AG09319 (cell line): Measurements from ENCODE around the gene FAAH.
A peak's percentile ranks its signal among the peaks of the same experiment; 100 is the strongest.

Experiments used
- DNase-seq: peaks from one replicate; pipeline ENCODE4 v3.0.0-alpha.2; 2010; ENCODE audit warnings: low read depth; ENCODE audit errors: extremely low read depth
- TF ChIP-seq, protein P1 (sequence below): IDR thresholded peaks from 2 replicates; pipeline ENCODE4 v1.5.1; 2011; ENCODE audit warnings: low read depth, mild to moderate bottlenecking, inconsistent platforms, low read length, moderate library complexity

The FAAH gene

DNA sequence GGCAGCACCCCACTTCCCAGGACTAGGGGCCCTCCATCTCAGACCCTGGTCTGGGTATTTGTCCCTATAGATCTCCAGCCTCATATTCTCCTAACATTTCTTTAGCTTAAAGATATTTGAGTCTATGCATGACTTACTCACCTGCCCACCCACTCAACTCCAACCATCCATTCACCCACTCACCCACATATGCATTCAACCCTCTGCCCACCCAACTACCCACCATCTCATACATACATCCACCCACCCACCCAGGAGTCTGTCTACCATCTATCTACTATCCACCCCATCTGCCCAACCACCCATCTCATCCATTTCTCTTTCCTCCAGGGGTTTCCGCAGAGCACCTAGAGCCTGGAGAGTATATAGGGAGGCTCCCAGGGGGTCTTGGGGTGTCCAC, 42.7 kb downstream of the FAAH start:
- TF ChIP-seq, protein P1, sequence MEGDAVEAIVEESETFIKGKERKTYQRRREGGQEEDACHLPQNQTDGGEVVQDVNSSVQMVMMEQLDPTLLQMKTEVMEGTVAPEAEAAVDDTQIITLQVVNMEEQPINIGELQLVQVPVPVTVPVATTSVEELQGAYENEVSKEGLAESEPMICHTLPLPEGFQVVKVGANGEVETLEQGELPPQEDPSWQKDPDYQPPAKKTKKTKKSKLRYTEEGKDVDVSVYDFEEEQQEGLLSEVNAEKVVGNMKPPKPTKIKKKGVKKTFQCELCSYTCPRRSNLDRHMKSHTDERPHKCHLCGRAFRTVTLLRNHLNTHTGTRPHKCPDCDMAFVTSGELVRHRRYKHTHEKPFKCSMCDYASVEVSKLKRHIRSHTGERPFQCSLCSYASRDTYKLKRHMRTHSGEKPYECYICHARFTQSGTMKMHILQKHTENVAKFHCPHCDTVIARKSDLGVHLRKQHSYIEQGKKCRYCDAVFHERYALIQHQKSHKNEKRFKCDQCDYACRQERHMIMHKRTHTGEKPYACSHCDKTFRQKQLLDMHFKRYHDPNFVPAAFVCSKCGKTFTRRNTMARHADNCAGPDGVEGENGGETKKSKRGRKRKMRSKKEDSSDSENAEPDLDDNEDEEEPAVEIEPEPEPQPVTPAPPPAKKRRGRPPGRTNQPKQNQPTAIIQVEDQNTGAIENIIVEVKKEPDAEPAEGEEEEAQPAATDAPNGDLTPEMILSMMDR: no peak
- no peak for DNase-seq

DNA sequence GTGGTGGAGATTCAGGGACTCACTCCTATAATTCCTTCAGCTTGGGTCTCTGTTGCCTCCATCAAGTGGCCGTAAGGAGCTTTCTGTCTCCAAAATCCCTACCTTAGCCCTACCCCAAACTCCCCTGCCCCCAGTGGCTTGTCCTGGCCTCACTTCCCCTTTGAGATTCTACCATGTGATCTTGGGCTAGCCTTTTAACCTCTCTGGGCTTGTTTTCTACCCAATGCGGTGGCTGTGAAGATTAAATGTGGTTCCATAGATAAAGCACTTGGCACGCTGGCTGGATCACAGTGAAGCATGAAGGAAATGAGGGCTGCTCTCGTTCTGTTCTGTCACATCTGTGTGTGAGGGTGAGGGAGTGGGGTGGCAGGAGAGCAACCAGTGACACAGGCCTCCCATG, 43.6 kb downstream of the FAAH start:
- TF ChIP-seq, protein P1: no peak
- no peak for DNase-seq

DNA sequence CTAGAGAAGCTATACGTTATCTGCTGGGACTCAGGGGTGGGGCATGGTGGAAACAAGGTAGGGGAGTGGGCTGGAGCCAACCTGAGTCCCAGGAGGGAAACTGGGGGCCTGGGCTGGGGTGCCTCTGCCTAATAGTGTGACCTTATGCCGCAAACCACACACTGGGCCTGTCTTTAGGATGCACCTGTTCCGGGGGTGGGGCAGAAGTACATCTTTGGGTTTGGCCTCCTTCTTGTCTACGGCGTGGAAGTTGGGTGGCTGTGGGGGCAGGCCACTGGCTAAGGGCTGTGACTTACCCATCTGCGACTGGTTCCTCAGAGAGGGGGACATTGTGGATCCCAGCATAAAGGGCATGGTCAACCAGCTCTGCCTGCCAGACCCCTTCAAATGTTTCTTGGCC, 44.2 kb downstream of the FAAH start:
- DNase-seq: no peak
- TF ChIP-seq, protein P1: no peak

DNA sequence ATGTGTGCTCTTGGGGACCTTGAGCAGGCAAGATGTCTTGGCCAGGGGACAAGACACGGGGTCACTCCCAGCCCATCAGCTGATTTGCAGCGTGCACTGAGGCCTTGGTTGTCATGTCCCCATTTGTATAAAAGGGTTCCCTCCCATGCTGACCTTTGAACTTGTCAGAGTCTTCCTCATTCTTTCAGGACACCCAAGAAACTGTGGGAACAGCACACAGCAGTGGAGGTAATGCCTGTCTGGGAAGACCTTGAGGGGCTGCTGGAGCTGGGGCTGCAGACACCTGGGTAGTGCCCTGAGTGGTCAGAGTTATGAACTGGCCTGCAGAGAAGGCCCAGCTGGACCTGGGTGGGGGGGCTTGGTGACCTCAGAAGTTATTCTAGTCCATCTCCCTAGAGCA, 46.4 kb downstream of the FAAH start:
- TF ChIP-seq, protein P1: no peak
- no peak for DNase-seq

DNA sequence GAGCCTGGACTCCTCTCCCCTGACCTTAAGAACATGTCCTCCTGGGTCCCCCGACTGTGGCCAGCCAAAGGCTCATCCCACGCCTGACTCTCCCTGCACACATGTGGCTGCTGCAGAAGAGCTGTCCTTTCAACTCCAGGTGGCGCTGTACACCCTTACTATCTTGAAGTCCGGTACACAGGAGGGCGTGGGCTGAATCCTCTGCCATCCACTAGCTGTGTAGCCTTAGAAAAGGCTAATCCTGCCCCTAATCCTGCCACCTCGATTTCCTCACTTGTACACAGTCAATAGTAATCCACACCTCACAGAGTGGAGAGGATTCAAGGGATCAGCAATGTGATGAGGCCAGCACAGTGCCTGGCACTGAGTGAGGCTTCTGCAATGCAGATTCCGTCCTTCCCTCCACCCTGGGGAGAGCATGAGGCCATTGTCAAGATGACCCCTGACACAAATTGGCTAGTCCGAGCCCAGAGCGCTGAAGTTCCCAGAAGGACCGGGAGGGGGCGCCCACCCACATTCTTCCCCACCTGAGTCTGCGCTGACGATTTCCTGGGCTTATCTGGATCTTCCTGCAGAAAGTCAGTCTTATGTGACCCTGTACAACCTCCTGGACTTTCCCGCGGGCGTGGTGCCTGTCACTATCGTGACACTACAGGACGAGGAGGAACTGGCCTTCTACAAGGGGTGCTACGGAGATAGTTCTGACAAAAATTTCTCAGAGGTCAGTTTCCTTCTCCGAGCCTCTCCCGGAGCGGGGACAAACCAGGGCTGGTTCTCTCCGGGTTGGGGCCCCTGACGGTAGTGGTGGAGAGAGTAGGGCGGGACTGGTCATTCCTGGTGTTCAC, 48.4 kb downstream of the FAAH start:
- DNase-seq: peak; percentile 38
- TF ChIP-seq, protein P1: peak; percentile 90

DNA sequence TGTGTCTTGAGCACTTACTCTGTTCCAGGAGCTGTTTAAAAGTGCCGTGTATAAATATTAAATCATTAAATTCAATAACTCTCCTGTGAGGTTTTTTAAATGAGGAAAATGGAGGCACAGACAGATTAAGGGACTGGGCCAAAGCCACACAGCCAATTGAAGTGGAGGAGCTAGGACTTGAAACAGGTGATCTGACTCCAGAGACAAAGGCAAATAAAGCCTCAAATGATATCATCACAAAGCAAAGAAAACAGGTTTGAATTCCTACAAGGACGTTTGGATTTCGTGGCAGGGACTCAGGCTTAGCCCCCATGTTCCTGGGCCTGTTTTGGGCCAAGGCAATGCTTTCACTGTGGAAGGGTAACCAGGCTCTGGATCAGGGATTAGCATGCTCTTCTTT, 50.3 kb downstream of the FAAH start:
- DNase-seq: no peak
- TF ChIP-seq, protein P1: no peak

DNA sequence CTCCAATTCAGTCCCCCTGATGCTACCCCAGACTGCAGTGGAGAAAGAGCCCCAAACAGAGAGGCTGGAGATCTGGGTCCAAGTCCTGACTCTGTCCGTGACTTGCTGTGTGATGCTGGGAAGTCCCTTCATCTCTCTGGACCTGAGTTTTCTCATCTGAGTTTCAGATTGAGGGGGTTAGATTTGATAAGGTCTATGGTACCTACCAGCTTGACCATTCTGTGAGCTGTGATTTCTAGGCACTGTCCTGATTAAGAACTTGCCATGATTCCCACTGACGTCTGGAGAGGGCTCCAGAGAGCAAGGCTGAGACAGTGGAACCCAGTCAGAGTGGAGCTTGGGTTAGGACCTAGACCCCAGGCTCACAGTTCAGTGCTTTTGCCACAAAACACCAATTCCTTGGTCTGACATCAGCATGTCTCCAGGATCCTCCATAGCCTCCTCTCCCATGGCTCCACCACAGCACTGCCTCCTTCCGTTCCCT, 51.7 kb downstream of the FAAH start:
- TF ChIP-seq, protein P1: no peak; the same call in 1 of the 2 replicates
- DNase-seq: no peak
